CD4-positive, alpha-beta T cell treated with Interleukin-21 for 1 hour (primary cell): ENCODE results near the gene ATIC.

Experiments used
- DNase-seq: peaks from one replicate; pipeline ENCODE4 v3.0.0-alpha.2; 2020

The ATIC gene

DNA sequence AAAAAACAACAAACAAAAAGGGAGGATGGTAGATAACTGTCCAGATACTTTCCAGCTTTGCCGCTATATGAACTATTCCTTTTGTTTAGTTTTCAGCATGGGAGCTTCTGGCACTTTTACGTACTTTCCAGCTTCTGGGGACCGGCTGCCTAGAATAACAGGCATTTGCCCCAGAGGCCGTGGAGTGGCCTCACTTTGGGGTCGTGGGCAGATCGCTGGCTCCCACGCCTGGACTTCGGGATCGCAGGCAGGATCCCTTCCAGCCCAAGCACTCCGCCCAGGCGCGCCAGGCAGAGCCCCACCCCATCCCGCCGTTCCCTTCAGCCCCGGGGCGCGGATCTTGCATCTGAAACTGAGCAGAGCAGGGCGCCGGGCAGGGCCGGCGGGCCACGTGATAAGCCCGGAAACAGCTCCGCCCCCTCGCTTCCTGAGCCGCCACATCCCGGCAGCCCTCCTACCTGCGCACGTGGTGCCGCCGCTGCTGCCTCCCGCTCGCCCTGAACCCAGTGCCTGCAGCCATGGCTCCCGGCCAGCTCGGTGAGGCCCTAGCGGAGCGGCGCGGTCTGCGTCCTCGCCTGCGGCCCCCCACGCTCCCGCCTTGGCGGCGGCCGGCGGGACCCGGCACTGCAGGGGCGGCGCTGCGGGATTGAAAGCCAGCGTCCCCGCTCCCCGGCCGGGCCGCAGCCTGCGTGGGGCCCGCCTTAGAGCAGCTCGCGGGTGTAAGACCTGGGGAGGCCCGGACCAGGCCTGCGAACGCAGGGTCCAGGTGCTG lies at the start of gene ATIC:
Gene ATIC (plus strand): TSS at position 435 of the 772 bp plus-strand sequence. CDS start 84 bp downstream, at position 519.
- peak; percentile 88 for DNase-seq

DNA sequence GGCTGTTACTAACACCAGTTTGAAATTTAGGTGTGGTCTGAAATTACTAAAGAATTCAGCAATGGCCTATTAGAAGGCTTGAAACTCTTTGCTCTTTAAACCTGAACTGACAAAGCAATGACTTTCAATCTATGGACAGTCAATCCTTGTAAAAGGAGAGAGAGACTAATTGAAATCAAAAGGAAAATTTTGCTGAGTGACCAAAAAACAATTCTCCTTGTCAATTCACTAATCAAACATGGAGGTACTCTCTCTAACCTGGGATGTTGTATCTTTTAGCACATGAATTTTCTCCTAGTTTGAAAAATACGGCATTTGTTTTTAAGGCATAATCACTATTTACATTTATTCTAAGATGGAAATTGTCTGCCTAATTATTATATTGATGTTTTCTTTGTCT lies 49.6 kb upstream of the ATIC start:
- no peak for DNase-seq

DNA sequence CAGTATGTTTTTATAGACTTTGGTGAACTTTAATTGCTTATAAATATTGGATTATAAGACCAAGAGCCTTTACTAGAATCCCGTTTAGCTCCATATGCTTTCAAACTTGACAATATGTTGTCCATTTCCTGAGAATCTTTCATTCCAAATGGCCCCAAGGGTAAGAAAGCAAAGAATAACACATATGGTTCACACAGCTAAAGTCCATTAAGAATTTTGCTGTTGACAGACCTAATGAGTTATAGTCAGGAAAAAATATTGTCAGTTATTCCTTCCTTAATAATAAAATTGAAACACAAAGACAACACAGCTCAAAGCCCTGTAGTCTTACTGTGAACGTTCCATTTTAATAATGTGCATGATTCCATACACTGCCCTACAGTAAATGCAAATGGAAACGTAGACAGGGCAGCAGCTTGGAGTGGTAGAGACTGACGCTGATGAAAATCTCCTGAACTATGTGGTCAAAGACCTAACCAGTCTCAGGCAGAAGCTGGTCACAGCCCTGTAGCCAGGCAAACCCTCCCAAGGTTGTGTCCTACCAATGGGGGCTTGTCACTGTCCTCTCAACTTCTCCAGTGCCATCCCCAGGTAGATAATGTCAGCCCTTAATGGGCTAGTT lies 49.0 kb upstream of the ATIC start:
- no peak for DNase-seq

DNA sequence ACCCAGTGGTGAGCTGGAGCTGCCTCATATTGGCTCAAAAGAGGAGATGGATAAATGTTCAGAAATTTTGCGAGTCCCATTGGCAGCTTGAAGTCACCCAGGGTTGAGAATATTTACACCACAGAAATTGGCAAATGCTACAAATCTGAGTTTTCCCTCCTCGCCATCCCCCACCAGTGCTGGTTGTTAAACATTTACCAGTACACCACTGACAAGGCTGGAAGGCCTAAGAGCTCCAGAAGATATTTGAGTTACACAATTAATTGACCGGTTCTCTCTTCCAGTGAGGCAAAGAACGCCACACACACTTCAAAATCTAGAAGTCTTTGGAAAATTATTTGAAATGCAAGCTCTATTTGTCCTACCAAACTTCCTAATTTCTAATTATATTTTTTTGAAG lies 47.5 kb upstream of the ATIC start:
- DNase-seq, result no peak

DNA sequence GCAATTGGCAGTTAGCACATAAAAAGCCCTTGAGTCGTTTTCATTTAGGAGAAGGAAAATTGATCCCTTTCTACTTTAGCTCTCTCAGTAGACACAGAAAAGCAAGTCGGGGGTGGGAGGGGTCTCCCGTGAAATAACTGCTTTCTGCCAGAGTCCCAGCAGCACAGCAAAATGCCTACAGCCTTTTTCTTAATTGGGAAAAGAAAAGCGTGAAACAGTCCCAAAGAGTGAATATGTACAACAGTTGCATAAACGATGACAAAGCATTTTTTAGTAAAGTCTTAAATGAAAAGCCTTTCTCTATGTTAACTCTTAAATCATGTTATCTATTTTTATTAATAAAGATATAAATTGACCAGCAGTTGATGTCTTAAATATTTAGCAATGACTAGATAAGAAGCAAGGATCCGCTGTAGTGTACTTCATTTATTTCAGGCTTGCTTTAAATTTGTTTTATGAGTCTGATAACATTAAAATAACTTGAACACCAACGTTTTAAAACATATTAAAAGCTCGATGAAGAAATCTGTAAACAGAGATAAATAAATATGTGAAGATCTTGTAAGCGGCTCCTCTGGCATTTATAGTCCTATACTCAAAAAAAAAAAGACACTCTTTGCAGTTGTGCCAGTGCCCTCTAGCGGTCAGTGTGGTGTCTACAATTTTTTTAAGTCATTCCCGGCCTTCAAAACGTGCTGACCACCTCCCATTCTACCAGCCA lies 42.3 kb upstream of the ATIC start:
- DNase-seq, result peak; percentile 60

DNA sequence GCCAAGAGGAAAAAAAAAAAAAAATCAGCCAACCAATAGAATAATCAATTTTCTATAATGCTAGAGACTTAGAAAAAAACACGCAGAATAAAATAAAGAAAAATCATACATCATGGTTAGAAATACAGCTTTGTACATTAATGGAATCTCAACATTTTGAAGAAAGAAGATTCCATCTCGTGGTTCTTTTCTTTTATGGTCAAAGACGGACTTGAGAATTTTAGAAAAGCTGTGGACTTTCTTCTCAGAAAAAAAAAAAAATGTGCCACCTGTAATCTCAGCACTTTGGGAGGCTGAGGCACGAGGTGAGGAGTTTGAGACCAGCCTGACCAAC lies 41.8 kb upstream of the ATIC start:
- no peak for DNase-seq

DNA sequence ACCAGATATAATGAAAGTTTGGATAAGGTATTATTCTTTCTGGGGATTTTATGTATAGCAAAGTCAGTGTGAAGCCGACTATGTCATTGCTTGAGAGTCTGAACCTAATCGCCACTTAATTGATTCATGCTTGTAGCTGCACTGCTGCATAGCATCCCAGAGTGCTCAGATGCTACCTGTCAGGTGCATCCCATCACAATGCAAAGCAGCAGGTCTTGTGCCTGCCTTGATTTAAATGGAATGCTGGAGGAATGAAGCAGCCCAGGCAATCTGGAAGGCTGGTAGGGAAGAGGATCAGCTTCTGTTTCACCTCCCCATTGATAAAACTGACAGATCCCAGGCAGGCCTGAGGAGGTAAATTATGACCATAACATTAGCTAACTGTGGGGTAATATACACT lies 40.4 kb upstream of the ATIC start:
- no peak for DNase-seq

DNA sequence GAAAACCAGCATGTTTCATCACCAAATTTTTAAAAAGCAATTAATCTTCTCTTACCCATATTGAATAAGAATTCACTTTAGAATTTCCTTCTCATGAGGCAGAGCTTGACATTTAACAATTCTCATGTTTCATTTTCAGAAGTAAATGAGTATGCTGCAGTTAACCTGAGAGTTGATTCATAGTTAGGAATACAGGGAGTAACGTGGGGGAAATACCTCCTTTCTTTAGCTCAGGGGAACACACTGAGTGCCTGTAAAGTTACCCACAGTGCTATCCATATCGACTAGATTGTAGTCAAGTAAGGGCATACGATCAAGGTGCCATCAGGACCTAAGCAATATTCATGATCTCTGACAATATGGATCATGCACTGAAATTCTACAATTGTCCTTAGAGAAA lies 38.9 kb upstream of the ATIC start:
- no peak for DNase-seq

DNA sequence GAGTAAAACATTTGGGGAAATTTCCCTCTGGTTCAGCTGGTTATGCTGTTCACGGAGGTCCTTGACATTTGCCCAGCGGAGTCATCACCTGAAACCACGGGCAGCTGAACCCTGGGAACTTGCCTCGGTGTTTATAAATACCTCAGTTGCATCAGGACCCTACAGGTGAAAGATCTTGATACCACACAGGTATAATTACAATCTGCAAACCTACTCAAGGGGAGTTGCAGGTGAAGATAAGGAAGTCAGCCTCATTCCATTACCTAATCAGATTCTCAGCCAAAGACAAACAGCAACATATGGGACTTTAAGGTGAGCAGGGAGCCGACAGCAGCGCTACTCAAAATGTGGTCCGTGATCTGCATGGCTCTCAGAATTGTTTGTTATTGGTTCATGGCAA lies 37.0 kb upstream of the ATIC start:
- DNase-seq, result no peak

DNA sequence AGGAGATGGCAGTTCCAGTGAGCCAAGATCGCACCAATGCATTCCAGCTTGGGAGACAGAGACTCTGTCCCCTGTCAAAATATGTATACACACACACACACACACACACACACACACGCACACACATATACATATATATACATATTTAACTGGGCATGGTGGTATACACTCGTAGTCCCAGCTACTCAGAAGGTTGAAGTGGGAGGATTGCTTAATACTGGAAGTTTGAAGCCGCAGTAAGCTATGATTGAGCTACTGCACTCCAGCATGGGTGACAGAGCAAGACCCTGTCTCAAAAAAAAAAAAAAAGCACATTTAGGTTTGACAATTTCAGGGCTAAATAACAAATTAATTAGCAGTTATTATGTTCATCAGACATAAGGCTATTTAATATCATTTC lies 36.0 kb upstream of the ATIC start:
- no peak for DNase-seq

DNA sequence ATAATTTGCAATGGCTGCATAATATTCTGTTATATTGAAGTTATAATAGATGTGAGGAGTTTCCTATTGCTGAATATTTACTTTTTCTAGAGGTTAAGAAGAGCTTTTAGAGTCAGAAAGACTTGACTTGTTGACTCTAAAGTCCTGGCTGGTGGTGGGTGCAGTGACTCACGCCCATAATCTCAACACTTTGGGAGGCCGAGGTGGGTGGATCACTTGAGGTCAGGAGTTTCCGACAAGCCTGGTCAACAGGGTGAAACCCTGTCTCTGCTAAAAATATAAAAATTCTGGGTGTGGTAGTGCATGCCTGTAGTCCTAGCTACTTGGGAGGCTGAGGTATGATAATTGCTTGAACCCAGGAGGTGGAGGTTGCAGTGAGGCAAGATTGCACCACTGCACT lies 33.9 kb upstream of the ATIC start:
- DNase-seq, result no peak

DNA sequence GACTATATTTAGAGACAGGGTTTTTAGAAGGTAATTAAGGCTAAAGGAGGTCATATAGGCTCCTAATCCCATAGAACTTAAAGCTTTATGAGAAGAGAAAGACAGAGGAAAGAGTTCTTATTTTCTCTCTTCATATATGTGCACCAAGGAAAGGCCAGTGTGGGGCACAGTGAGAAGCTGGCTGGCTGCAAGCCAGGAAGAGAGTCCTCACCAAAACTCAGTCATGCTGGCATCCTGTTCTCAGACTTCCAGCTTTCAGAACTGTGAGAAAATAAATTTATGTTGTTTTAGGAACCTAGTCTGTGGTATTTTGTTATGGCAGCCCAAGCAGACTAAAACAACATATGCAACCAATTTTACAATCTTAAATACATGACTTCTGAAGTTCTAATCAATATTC lies 31.5 kb upstream of the ATIC start:
- DNase-seq, result no peak

DNA sequence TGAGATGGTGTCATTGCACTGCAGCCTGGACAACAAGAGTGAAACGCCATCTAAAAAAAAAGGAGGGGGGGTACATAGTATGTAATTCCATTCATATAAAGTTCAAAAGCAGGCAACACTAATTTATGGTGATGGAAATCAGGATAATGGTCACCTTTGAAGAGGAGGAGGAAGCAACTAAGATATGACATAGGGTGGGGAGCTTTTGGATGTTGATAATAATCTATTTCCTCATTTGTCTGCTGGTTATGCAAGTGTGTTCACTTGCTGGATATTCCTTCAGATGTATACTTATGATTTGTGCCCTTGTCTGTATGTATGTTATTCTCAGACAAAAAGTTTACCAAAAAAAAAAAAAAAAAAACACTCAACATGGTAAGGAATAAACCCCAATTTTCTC lies 28.6 kb upstream of the ATIC start:
- DNase-seq, result no peak

DNA sequence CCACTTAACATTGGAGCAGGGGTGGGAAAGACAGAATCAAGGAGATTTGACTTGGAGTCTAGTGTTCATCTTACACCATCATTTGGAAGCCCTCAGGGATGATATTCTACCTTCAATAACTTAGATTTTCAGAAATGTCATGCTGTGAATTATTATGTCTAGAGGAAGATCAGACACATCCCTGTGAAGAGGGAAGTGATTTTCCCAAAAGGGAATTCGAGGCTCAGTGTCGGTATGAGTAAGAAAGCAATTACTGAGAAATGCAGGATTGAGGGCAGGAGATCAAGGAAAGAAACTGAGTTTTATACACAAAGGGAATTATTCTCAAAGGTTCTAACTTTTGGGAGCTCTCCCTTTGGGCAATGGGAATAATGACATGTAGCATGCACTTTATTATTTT lies 25.6 kb upstream of the ATIC start:
- DNase-seq, result no peak

DNA sequence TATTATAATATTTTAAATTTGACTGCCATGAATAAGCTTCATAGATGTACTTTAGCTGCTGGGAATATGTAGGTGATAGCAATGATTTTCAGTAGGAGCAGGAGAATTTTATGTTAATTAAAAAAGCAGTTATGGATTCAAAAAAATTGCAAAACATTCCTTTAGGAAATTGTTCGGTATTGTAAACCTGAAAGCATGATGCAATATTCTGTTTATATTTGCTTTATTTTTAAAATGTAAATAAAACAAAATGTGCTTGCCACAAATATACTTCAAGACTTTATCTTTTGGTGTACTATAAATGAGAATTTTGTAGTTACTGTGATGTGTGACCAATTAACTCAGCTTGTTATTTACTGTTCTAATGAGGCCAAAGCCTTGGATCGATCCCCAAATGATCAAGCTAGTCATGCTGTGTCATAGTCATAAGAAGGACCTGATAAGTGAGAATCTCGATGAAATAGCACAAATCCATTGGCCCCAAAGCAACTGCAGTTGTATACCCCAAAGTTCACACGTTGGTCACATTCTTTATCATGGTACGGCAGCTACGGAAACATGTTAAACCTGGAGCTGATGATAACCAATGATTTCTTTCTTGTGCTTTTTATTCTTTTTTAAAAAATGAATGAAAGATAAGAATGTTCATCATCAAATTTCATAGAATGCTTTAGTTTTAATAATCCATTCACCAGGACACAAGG lies 23.6 kb upstream of the ATIC start:
- DNase-seq, result no peak

DNA sequence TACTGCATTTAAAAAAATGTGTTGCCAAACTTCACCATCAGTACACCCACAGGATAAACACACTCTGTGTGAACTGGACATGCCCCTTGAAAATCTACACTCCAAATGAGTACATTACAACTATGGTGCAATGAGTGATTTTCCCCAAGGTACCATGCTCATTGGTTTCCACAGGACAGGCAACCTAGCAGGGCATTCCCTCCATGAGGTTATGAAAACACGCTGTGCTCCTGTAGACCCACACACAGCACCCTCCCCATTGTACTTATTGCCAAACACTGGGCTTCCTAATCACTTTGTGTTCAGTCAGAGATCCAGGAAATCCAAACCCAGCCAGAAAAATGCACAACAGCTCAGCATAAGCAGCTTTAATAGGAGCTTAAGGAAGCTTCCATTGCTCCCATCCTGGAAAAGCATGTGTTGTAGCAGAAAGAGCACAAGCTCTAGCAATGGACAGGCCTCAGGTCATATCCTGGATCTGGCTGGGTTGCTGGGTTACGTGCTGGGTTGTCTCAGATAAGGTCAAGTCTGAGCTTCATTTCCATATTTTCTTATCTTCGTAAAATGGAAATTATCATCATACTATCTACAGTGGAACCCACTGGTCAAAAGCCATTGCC lies 20.8 kb upstream of the ATIC start:
- no peak for DNase-seq

DNA sequence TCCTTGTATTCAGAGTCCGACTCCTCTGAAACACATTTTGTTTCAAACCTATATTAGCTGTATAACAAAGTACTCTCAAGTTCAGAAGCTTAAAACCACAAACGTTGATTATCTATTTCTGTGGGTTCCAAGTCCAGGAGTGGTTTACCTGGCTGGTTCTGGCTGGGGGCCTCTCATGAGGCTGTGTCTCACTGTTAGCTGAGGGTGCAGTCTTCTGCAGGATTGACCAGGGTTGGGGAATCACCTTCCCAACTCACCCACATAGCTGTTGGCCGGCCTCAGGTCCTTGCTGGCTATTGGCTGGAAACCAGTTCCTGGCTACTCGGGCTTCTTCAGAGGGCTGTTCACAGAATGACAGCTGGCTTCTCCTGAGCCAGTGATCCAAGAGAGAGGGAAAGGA lies 18.0 kb upstream of the ATIC start:
- no peak for DNase-seq

DNA sequence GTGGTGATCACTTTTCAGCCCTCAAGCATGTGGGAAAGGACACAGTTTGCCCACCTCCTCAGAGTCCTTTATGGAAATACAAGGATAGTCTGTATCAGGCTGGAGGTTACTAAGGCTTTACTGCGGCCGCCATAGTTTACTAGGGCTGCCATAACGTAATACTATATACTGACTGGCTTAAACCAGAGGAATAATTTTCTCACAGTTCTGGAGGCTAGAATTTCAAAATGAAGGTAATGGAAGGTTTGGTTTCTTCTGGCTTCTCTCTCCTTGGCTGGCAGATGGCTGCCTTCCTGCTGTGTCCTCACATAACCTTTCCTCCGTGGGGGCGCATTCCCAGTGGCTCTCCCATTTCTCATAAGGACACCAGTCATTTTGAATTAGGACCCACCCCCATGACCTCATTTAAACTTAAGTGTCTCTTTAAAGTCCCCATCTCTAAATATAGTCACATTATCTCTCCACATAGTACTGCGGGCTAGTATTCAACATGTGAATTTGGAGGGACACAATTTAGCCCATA lies 12.5 kb upstream of the ATIC start:
- DNase-seq, result no peak

DNA sequence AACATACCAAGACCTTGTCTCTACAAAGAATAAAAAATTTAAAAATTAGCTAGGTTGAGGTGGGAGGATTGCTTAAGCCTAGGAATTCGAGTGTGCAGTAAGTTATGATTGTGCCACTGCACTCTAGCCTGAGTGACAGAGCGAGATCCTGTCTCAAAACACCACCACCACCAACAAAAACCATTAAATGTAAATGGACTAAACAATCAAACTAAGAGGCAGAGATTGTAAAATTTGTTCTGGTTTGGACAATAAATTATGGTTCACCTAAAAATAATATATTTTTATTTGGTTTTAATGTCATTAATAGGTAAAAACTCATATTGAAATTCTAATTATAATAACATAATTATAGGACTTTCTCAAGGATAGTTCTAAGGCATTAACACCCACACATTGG lies 9.9 kb upstream of the ATIC start:
- no peak for DNase-seq

DNA sequence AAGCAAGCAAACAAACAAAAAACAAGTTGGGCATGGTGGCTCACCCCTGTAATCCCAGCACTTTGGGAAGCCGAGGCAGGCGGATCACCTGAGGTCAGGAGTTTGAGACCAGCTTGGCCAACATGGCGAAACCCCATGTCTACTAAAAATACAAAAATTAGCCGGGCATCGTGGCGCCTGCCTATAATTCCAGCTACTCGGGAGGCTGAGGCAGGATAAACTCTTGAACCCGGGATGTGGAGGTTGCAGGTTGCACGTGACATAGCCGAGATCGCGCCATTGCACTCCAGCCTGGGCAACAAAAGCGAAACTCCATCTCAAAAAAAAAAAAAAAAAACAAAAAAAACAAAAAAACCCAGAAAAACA lies 617 bp upstream of the ATIC start:
- DNase-seq, result peak; percentile 27

DNA sequence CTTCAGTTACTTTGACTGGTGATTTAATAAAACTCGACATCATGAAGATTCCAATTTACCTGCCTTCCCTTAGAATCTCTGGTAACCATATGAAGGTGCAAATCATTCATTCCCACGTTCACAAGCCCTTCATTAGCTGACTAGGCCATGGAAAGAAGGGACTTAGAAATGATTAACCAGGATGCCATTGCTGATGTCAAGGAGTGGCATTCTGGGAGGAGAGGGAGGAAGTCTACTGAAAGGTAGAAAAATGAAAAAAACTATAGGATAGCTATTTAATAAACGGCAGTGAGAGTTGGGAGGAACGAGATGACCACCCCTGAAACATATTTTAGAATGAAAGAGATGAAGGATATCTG lies 1.4 kb downstream of the ATIC start:
- DNase-seq, result no peak

DNA sequence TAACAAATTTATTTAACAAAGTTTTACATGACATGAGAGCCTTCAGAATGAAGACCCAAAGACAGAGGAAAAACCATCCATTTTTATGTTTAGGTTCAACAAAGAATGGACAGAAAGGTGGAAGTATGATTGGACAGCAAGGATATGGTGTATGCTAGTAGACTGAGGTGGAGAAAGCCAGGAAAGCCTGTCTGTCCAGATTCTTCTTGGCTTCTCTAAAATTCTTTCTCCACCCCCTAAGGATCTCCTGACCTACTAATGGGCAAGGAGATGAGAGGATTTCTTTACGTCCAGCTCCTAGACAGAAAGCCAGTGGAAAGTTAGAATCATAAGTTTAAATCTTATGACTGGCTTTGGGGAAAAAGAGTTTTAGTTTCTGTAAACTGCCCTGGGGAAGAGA lies 3.0 kb downstream of the ATIC start:
- DNase-seq, result no peak

DNA sequence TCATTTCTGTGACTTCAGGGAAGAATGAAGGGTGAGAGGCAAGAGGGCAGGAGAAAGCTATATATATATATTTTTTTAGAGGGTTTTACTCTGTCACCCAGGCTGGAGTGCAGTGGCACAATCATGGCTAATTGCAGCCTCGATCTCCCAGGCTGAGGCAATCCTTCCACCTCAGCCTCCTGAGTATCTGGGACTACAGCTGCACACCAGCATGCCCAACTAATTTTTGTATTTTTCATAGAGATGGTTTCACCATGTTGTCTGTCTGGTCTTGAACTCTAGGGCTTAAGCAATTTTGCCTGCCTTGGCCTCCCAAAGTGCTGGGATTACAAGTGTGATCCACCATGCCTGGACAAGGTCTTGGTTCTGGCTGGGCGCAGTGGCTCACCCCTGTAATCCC lies 3.4 kb downstream of the ATIC start:
- no peak for DNase-seq
